HepG2 (cell line): ENCODE measurements around the gene DUOXA1.

Experiments
- CEBPB ChIP-seq: IDR thresholded peaks from 2 replicates; pipeline ENCODE4 v1.6.1; 2011; ENCODE audit warnings: low read depth, low read length, improper control_type of control experiment, borderline replicate concordance
- POLR2AphosphoS5 ChIP-seq: IDR thresholded peaks from 2 replicates; pipeline ENCODE4 v1.6.1; 2012; ENCODE audit warnings: low read depth, low read length
- SIX1 ChIP-seq: sonication (generic); formaldehyde crosslinking; IDR thresholded peaks from 2 replicates; pipeline ENCODE4 v1.4.0; 2020; ENCODE audit warnings: missing genetic modification reagents, borderline replicate concordance
- YEATS4 ChIP-seq: sonication (generic); formaldehyde crosslinking; IDR thresholded peaks from 2 replicates; pipeline ENCODE4 v1.4.0; 2020; ENCODE audit warnings: missing genetic modification reagents, borderline replicate concordance
- ZBTB20 ChIP-seq: sonication (generic); formaldehyde crosslinking; IDR thresholded peaks from 2 replicates; pipeline ENCODE4 v1.8.1; 2023; ENCODE audit warnings: missing genetic modification reagents, low read depth, mild to moderate bottlenecking, borderline replicate concordance
- ZMYM2 ChIP-seq: sonication (generic); formaldehyde crosslinking; IDR thresholded peaks from 2 replicates; pipeline ENCODE4 v1.8.0; 2022; ENCODE audit warnings: mild to moderate bottlenecking, missing genetic modification reagents
- ZNF512 ChIP-seq: sonication (generic); formaldehyde crosslinking; IDR thresholded peaks from 2 replicates; pipeline ENCODE4 v1.4.0; 2020; ENCODE audit warnings: mild to moderate bottlenecking, missing genetic modification reagents
- ZNF576 ChIP-seq: sonication (generic); formaldehyde crosslinking; IDR thresholded peaks from 2 replicates; pipeline ENCODE4 v1.4.0; 2020; ENCODE audit warnings: mild to moderate bottlenecking, missing genetic modification reagents
- ZNF7 ChIP-seq: IDR thresholded peaks from 2 replicates; pipeline ENCODE4 v1.6.1; 2016; ENCODE audit warnings: missing biosample characterization, missing genetic modification reagents
- ZSCAN20 ChIP-seq: sonication (generic); formaldehyde crosslinking; IDR thresholded peaks from 2 replicates; pipeline ENCODE4 v1.4.0; 2020; ENCODE audit warnings: missing genetic modification reagents, mild to moderate bottlenecking, borderline replicate concordance
- ZZZ3 ChIP-seq: sonication (generic); formaldehyde crosslinking; IDR thresholded peaks from 2 replicates; pipeline ENCODE4 v1.4.0; 2020; ENCODE audit warnings: missing genetic modification reagents, mild to moderate bottlenecking, borderline replicate concordance

- no peak for TF ChIP-seq ZZZ3 (CRISPR knock-in tag)
- no peak for TF ChIP-seq POLR2AphosphoS5
- TF ChIP-seq ZBTB20 (CRISPR knock-in tag) = no peak
- no peak for TF ChIP-seq CEBPB
- TF ChIP-seq ZNF7 = no peak
- no peak for TF ChIP-seq SIX1
- no peak for TF ChIP-seq YEATS4 (CRISPR knock-in tag)
- TF ChIP-seq ZSCAN20 (CRISPR knock-in tag) = no peak
- no peak for TF ChIP-seq ZMYM2
- TF ChIP-seq ZNF576 (CRISPR knock-in tag) = no peak
- no peak for TF ChIP-seq ZNF512 (CRISPR knock-in tag)
These were observed 39.3 kb upstream of the DUOXA1 start for GRCh38 chr15:45168751-45169551.
